ENCODE measurements around the gene SDHB.

Gene SDHB

GRCh38 chr1:16977377-16977776, 76.5 kb downstream of the SDHB start:
- DNase-seq = no peak
- Histone ChIP-seq H3K36me3 (ENCODE audit: control insufficient read depth in 1 of 2, insufficient read depth in 2 of 2, low read depth in 1 of 2, low read length in 2 of 2) (peaks cover 45 to 51% of the 10 kb centered on the region in 2 experiments), H3K18ac (ENCODE audit: low read depth in 1 of 2, low read length in 2 of 2) (no peak overlapping the region), H3K4me1 (ENCODE audit: control insufficient read depth, insufficient read depth, low read depth, low read length) (peaks cover 52% of the 10 kb centered on the region), H2BK5ac (ENCODE audit: low read depth, low read length, poor library complexity, severe bottlenecking) (no peak overlapping the region), H3K27me3 (ENCODE audit: control insufficient read depth in 1 of 2, insufficient read depth in 1 of 2, low read length in 2 of 2) (no peaks in the 10 kb centered on the region), H3K23ac (ENCODE audit: low read length in 2 of 2) (no peak overlapping the region), H2BK120ac (ENCODE audit: low read depth, low read length) (no peak overlapping the region), H2AK5ac (ENCODE audit: low read length, severe bottlenecking) (no peak overlapping the region), H3K4me3 (ENCODE audit: insufficient read depth in 1 of 2, low read depth in 1 of 2, low read length in 2 of 2) (no peak overlapping the region), H3K9ac (ENCODE audit: low read length) (no peak overlapping the region), H4K8ac (ENCODE audit: low read length) (no peak overlapping the region), H3K79me1 (replicated peaks; ENCODE audit: low read length, poor library complexity, severe bottlenecking) (peaks cover 11% of the 10 kb centered on the region), H2BK15ac (ENCODE audit: low read depth, poor library complexity, severe bottlenecking) (no peak overlapping the region), H3K9me3 (ENCODE audit: control insufficient read depth, low read length) (no peaks in the 10 kb centered on the region), H4K91ac (ENCODE audit: low read length) (no peak overlapping the region), H3K4me2 (ENCODE audit: low read length, poor library complexity, severe bottlenecking) (no peak overlapping the region), H3K27ac (ENCODE audit: low read length, poor library complexity, severe bottlenecking) (no peak overlapping the region), H3K4ac (ENCODE audit: low read depth in 1 of 2, low read length in 2 of 2) (no peak overlapping the region), H2AFZ (ENCODE audit: low read depth, low read length) (no peak overlapping the region), H3K14ac (ENCODE audit: low read length in 2 of 2) (no peak overlapping the region), H2BK12ac (ENCODE audit: low read length in 2 of 2) (no peak overlapping the region)
- WGBS = 96% methylated on average over 5 of the region's 5 CpGs

GRCh38 chr1:16976966-16977365, 76.9 kb downstream of the SDHB start:
- Histone ChIP-seq H3K27me3 (ENCODE audit: control insufficient read depth in 1 of 2, insufficient read depth in 1 of 2, low read length in 2 of 2) (no peaks in the 10 kb centered on the region), H3K14ac (ENCODE audit: low read length in 2 of 2) (no peak overlapping the region), H4K8ac (ENCODE audit: low read length) (no peak overlapping the region), H2BK120ac (ENCODE audit: low read depth, low read length) (no peak overlapping the region), H3K4me3 (ENCODE audit: insufficient read depth in 1 of 2, low read depth in 1 of 2, low read length in 2 of 2) (no peak overlapping the region), H2BK5ac (ENCODE audit: low read depth, low read length, poor library complexity, severe bottlenecking) (no peak overlapping the region), H3K9me3 (ENCODE audit: control insufficient read depth, low read length) (no peaks in the 10 kb centered on the region), H3K4ac (ENCODE audit: low read depth in 1 of 2, low read length in 2 of 2) (no peak overlapping the region), H3K36me3 (ENCODE audit: control insufficient read depth in 1 of 2, insufficient read depth in 2 of 2, low read depth in 1 of 2, low read length in 2 of 2) (peaks cover 45 to 55% of the 10 kb centered on the region in 2 experiments), H3K4me1 (ENCODE audit: control insufficient read depth, insufficient read depth, low read depth, low read length) (peaks cover 55% of the 10 kb centered on the region), H3K9ac (ENCODE audit: low read length) (no peak overlapping the region), H3K4me2 (ENCODE audit: low read length, poor library complexity, severe bottlenecking) (no peak overlapping the region), H3K18ac (ENCODE audit: low read depth in 1 of 2, low read length in 2 of 2) (no peak overlapping the region), H2BK12ac (ENCODE audit: low read length in 2 of 2) (no peak overlapping the region), H3K27ac (ENCODE audit: low read length, poor library complexity, severe bottlenecking) (no peak overlapping the region), H2AFZ (ENCODE audit: low read depth, low read length) (no peak overlapping the region), H3K23ac (ENCODE audit: low read length in 2 of 2) (no peak overlapping the region), H2AK5ac (ENCODE audit: low read length, severe bottlenecking) (no peak overlapping the region), H3K79me1 (replicated peaks; ENCODE audit: low read length, poor library complexity, severe bottlenecking) (peaks cover 11% of the 10 kb centered on the region), H2BK15ac (ENCODE audit: low read depth, poor library complexity, severe bottlenecking) (no peak overlapping the region), H4K91ac (ENCODE audit: low read length) (peak overlapping the region; percentile 54)
- no peak for DNase-seq
- 85% methylated on average over 16 of the region's 16 CpGs for WGBS

- Histone ChIP-seq H2BK5ac (ENCODE audit: low read depth, low read length, poor library complexity, severe bottlenecking) (no peak overlapping the region), H3K4me1 (ENCODE audit: control insufficient read depth, insufficient read depth, low read depth, low read length) (peaks cover 57% of the 10 kb centered on the region), H3K4me3 (ENCODE audit: insufficient read depth in 1 of 2, low read depth in 1 of 2, low read length in 2 of 2) (no peak overlapping the region), H3K9ac (ENCODE audit: low read length) (no peak overlapping the region), H3K18ac (ENCODE audit: low read depth in 1 of 2, low read length in 2 of 2) (no peak overlapping the region), H2AFZ (ENCODE audit: low read depth, low read length) (no peak overlapping the region), H2BK120ac (ENCODE audit: low read depth, low read length) (no peak overlapping the region), H3K9me3 (ENCODE audit: control insufficient read depth, low read length) (no peaks in the 10 kb centered on the region), H3K4ac (ENCODE audit: low read depth in 1 of 2, low read length in 2 of 2) (no peak overlapping the region), H3K27ac (ENCODE audit: low read length, poor library complexity, severe bottlenecking) (no peak overlapping the region), H3K14ac (ENCODE audit: low read length in 2 of 2) (no peak overlapping the region), H4K91ac (ENCODE audit: low read length) (no peak overlapping the region), H4K8ac (ENCODE audit: low read length) (no peak overlapping the region), H3K36me3 (ENCODE audit: control insufficient read depth in 1 of 2, insufficient read depth in 2 of 2, low read depth in 1 of 2, low read length in 2 of 2) (peaks cover 53 to 67% of the 10 kb centered on the region in 2 experiments), H3K79me1 (replicated peaks; ENCODE audit: low read length, poor library complexity, severe bottlenecking) (peaks cover 11% of the 10 kb centered on the region), H3K4me2 (ENCODE audit: low read length, poor library complexity, severe bottlenecking) (no peak overlapping the region), H2BK15ac (ENCODE audit: low read depth, poor library complexity, severe bottlenecking) (no peak overlapping the region), H2AK5ac (ENCODE audit: low read length, severe bottlenecking) (no peak overlapping the region), H2BK12ac (ENCODE audit: low read length in 2 of 2) (no peak overlapping the region), H3K23ac (ENCODE audit: low read length in 2 of 2) (no peak overlapping the region), H3K27me3 (ENCODE audit: control insufficient read depth in 1 of 2, insufficient read depth in 1 of 2, low read length in 2 of 2) (no peaks in the 10 kb centered on the region)
- 93% methylated on average over 14 of the region's 14 CpGs for WGBS
- DNase-seq = no peak
These were observed 78.0 kb downstream of the SDHB start for GRCh38 chr1:16975838-16976237.

- no peaks in the 10 kb centered on the region for H3K9me3 ChIP-seq (ENCODE audit: control insufficient read depth, low read length)
- no peak overlapping the region for H3K14ac ChIP-seq (ENCODE audit: low read length in 2 of 2)
- H3K27me3 ChIP-seq (ENCODE audit: control insufficient read depth in 1 of 2, insufficient read depth in 1 of 2, low read length in 2 of 2) = no peaks in the 10 kb centered on the region
- no peak overlapping the region for H3K27ac ChIP-seq (ENCODE audit: low read length, poor library complexity, severe bottlenecking)
- H3K4ac ChIP-seq (ENCODE audit: low read depth in 1 of 2, low read length in 2 of 2) = no peak overlapping the region
- H2AFZ ChIP-seq (ENCODE audit: low read depth, low read length) = no peak overlapping the region
- no peak overlapping the region for H3K23ac ChIP-seq (ENCODE audit: low read length in 2 of 2)
- no peak overlapping the region for H3K4me2 ChIP-seq (ENCODE audit: low read length, poor library complexity, severe bottlenecking)
- peaks cover 54% of the 10 kb centered on the region for H3K4me1 ChIP-seq (ENCODE audit: control insufficient read depth, insufficient read depth, low read depth, low read length)
- no peak overlapping the region for H4K91ac ChIP-seq (ENCODE audit: low read length)
- H2BK12ac ChIP-seq (ENCODE audit: low read length in 2 of 2) = no peak overlapping the region
- no peak overlapping the region for H2BK5ac ChIP-seq (ENCODE audit: low read depth, low read length, poor library complexity, severe bottlenecking)
- H3K79me1 ChIP-seq (replicated peaks; ENCODE audit: low read length, poor library complexity, severe bottlenecking) = peaks cover 11% of the 10 kb centered on the region
- H4K8ac ChIP-seq (ENCODE audit: low read length) = no peak overlapping the region
- H3K18ac ChIP-seq (ENCODE audit: low read depth in 1 of 2, low read length in 2 of 2) = no peak overlapping the region
- H2BK15ac ChIP-seq (ENCODE audit: low read depth, poor library complexity, severe bottlenecking) = no peak overlapping the region
- DNase-seq = no peak
- H3K9ac ChIP-seq (ENCODE audit: low read length) = no peak overlapping the region
- H2BK120ac ChIP-seq (ENCODE audit: low read depth, low read length) = no peak overlapping the region
- peaks cover 59 to 73% of the 10 kb centered on the region in 2 experiments for H3K36me3 ChIP-seq (ENCODE audit: control insufficient read depth in 1 of 2, insufficient read depth in 2 of 2, low read depth in 1 of 2, low read length in 2 of 2)
- no peak overlapping the region for H2AK5ac ChIP-seq (ENCODE audit: low read length, severe bottlenecking)
- H3K4me3 ChIP-seq (ENCODE audit: insufficient read depth in 1 of 2, low read depth in 1 of 2, low read length in 2 of 2) = no peak overlapping the region
- WGBS = 96% methylated on average over 14 of the region's 14 CpGs
These were observed 78.6 kb downstream of the SDHB start for GRCh38 chr1:16975211-16975610.

Data from mesenchymal stem cell (in vitro differentiated cells and primary cell).